ENCODE measurements around the gene LOC101059915.

The LOC101059915 gene

GRCh38 chrX:71627588-71628404 lies 39.5 kb upstream of the LOC101059915 start:
- no peak overlapping the region for H3K9ac ChIP-seq (ENCODE audit: control insufficient read depth, extremely low read depth, insufficient read depth, low read length)
- H3K4me1 ChIP-seq (ENCODE audit: control insufficient read depth, extremely low read depth, insufficient read depth, low read length), result peaks cover 5% of the 10 kb centered on the region
- no peak overlapping the region for H2AFZ ChIP-seq (ENCODE audit: control insufficient read depth, low read length)
- H4K20me1 ChIP-seq (ENCODE audit: control insufficient read depth, extremely low read depth, insufficient read depth, low read length), result no peaks in the 10 kb centered on the region
- no peak for TF ChIP-seq CTCF (optimal IDR thresholded peaks at IDR 0.05 in 1 of 3, IDR thresholded peaks at IDR 0.05 in 1 of 3, conservative IDR thresholded peaks at IDR 0.05 in 1 of 3; ENCODE audit: extremely low read depth in 1 of 3, insufficient read depth in 2 of 3, low read length in 3 of 3)
- no peak for TF ChIP-seq EZH2 (IDR thresholded peaks at IDR 0.05; ENCODE audit: low read length)
- FAIRE-seq (no peak), DNase-seq (ENCODE audit: low read depth, low spot score) (no peak)
- dilution Hi-C loops (cut with MboI; ENCODE audit: extremely low pct_ligation_motif_present, low sequenced_read_pairs), result no loop called here
- no peak overlapping the region for H3K4me3 ChIP-seq (ENCODE audit: control insufficient read depth in 2 of 3, extremely low read depth in 1 of 3, insufficient read depth in 2 of 3, low read depth in 1 of 3, low read length in 3 of 3)
- no peaks in the 10 kb centered on the region for H3K9me3 ChIP-seq (ENCODE audit: control insufficient read depth, low read depth, low read length)
- H3K4me2 ChIP-seq (ENCODE audit: control insufficient read depth, extremely low read depth, insufficient read depth, low read depth, low read length), result no peak overlapping the region
- no peaks in the 10 kb centered on the region for H3K36me3 ChIP-seq (ENCODE audit: control insufficient read depth in 2 of 2, extremely low read depth in 1 of 2, insufficient read depth in 2 of 2, low read length in 2 of 2)
- no peaks in the 10 kb centered on the region for H3K79me2 ChIP-seq (ENCODE audit: control insufficient read depth, insufficient read depth, low read length)
- no peak overlapping the region for H3K27ac ChIP-seq (ENCODE audit: control insufficient read depth, insufficient read depth, low read length)
- H3K27me3 ChIP-seq (ENCODE audit: control insufficient read depth, extremely low read depth, insufficient read depth, low read length), result no peaks in the 10 kb centered on the region
- no peaks in the 10 kb centered on the region for H3K9me1 ChIP-seq (ENCODE audit: control insufficient read depth, extremely low read depth, insufficient read depth, low read length)

- H2AFZ ChIP-seq (ENCODE audit: control insufficient read depth, low read length), result no peak overlapping the region
- H3K27me3 ChIP-seq (ENCODE audit: control insufficient read depth, extremely low read depth, insufficient read depth, low read length), result no peaks in the 10 kb centered on the region
- no peaks in the 10 kb centered on the region for H3K9me3 ChIP-seq (ENCODE audit: control insufficient read depth, low read depth, low read length)
- H3K9me1 ChIP-seq (ENCODE audit: control insufficient read depth, extremely low read depth, insufficient read depth, low read length), result no peaks in the 10 kb centered on the region
- no peak overlapping the region for H3K4me3 ChIP-seq (ENCODE audit: control insufficient read depth in 2 of 3, extremely low read depth in 1 of 3, insufficient read depth in 2 of 3, low read depth in 1 of 3, low read length in 3 of 3)
- no peaks in the 10 kb centered on the region for H3K79me2 ChIP-seq (ENCODE audit: control insufficient read depth, insufficient read depth, low read length)
- no peak overlapping the region for H3K27ac ChIP-seq (ENCODE audit: control insufficient read depth, insufficient read depth, low read length)
- no peak overlapping the region for H3K4me2 ChIP-seq (ENCODE audit: control insufficient read depth, extremely low read depth, insufficient read depth, low read depth, low read length)
- H3K4me1 ChIP-seq (ENCODE audit: control insufficient read depth, extremely low read depth, insufficient read depth, low read length), result no peaks in the 10 kb centered on the region
- H4K20me1 ChIP-seq (ENCODE audit: control insufficient read depth, extremely low read depth, insufficient read depth, low read length), result no peaks in the 10 kb centered on the region
- no peak for TF ChIP-seq CTCF (optimal IDR thresholded peaks at IDR 0.05 in 1 of 3, IDR thresholded peaks at IDR 0.05 in 1 of 3, conservative IDR thresholded peaks at IDR 0.05 in 1 of 3; ENCODE audit: extremely low read depth in 1 of 3, insufficient read depth in 2 of 3, low read length in 3 of 3)
- TF ChIP-seq EZH2 (IDR thresholded peaks at IDR 0.05; ENCODE audit: low read length), result no peak
- dilution Hi-C loops (cut with MboI; ENCODE audit: extremely low pct_ligation_motif_present, low sequenced_read_pairs), result no loop called here
- FAIRE-seq, result no peak
- H3K9ac ChIP-seq (ENCODE audit: control insufficient read depth, extremely low read depth, insufficient read depth, low read length), result no peak overlapping the region
- no peaks in the 10 kb centered on the region for H3K36me3 ChIP-seq (ENCODE audit: control insufficient read depth in 2 of 2, extremely low read depth in 1 of 2, insufficient read depth in 2 of 2, low read length in 2 of 2)
- no peak for DNase-seq (ENCODE audit: low read depth, low spot score)
Measured at GRCh38 chrX:71629467-71629866, 37.9 kb upstream of the LOC101059915 start.
